Breast epithelium (tissue), 4 donors: ENCODE data around the gene IL1RL2. TPM values are rescaled to one million over a fixed set of nuclear protein-coding genes. Genes with fewer than 3 reads are reported as not detected.

Experiments used
- DNase-seq, 2 donors: peaks; one replicate each; pipeline ENCODE4 v3.0.0-alpha.2; 2019; ENCODE audit warnings: low spot score in 2 of 2
- H3K27ac ChIP-seq, 2 donors: fragments of 200-600 bp; sonication (generic) in 1 of 2; one replicate each; pipeline ENCODE4 v1.5.1; 2016 to 2019; ENCODE audit warnings: mild to moderate bottlenecking in 1 of 2
- H3K27me3 ChIP-seq, 2 donors: fragments of 200-600 bp; sonication (generic) in 1 of 2; one replicate each; pipeline versions ENCODE4 v1.5.1 to v1.6.0; 2017 to 2019; ENCODE audit warnings: control low read depth in 1 of 2, mild to moderate bottlenecking in 1 of 2
- H3K36me3 ChIP-seq: fragments of 200-600 bp; one replicate; pipeline ENCODE4 v1.5.1; 2019
- H3K4me1 ChIP-seq, 2 donors: fragments of 200-600 bp; sonication (generic); one replicate each; pipeline ENCODE4 v1.5.1; 2016 to 2019; ENCODE audit warnings: control low read depth in 1 of 2
- H3K4me3 ChIP-seq, 3 donors: fragments of 200-600 bp; sonication (generic); 1 replicate in 2 of 3; 2 replicates in 1 of 3; pipeline ENCODE4 v1.5.1; 2016 to 2019; ENCODE audit warnings: mild to moderate bottlenecking in 3 of 3, moderate library complexity in 2 of 3
- H3K9me3 ChIP-seq, 2 donors: fragments of 200-600 bp; sonication (generic) in 1 of 2; one replicate each; pipeline ENCODE4 v1.5.1; 2016 to 2019; ENCODE audit warnings: control low read depth in 1 of 2
- POLR2A ChIP-seq: fragments of 450-650 bp; IDR thresholded peaks from one replicate; pipeline ENCODE4 v1.6.1; 2016; ENCODE audit warnings: antibody characterized with exemption, mild to moderate bottlenecking, moderate library complexity
- POLR2AphosphoS5 ChIP-seq, 3 donors: sonication (generic); formaldehyde crosslinking; IDR thresholded peaks; one replicate each; pipeline ENCODE4 v1.6.1; 2017; ENCODE audit warnings: antibody characterized with exemption in 3 of 3
- intact Hi-C: fragments of 100-400 bp; cut with DNase I; formaldehyde crosslinking; loops from one replicate; pipeline ENCODE4 v1.15.1; 2023; ENCODE audit warnings: low total_unique reads
- total RNA-seq, 3 donors: library from RNA; depleted of rRNA; stranded (reverse); fragments of >200 nt; gene quantifications; one replicate each; pipeline ENCODE4 v1.1.0, GENCODE V29; 2016
- TF ChIP-seq, protein P1 (sequence below), 3 donors: fragments of 450-650 bp; IDR thresholded peaks; one replicate each; pipeline ENCODE4 v1.5.1; 2016 to 2017; ENCODE audit warnings: antibody characterized with exemption in 3 of 3, mild to moderate bottlenecking in 3 of 3, moderate library complexity in 3 of 3

IL1RL2 gene
- total RNA-seq, 3 donors from 2014 or later: 1.9 to 5.9 (median 2.3) TPM

DNA sequence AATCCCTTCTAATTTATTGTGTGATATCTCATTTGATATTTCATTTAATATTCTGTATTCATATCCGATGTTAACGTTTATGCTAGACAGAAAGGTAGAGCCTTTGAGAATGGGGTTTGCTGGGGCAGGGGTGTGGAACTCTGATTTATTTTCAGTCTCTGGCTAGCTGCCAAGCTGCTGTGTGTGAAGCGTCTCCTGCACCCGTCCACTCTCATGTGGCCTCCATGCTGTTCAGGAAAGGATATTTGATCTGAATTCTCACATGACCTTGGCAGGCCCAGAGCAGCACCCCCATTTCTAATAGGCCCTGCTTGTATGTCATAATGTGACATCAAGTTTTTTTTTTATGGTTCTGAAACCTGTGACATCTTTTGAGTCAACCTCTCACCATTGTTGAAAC, 42.7 kb upstream of the IL1RL2 start:
- Histone ChIP-seq H3K9me3 (peaks cover 0 to 39% of the 10 kb centered on the region in 2 donors), H3K4me3 (peak overlapping the region; percentile 71 to 94 (median 86)), H3K27me3 (no peaks in the 10 kb centered on the region), H3K36me3 (no peaks in the 10 kb centered on the region), H3K4me1 (no peaks in the 10 kb centered on the region), H3K27ac (peak overlapping the region; percentile 93 to 99)
- DNase-seq: no peak
- TF ChIP-seq POLR2AphosphoS5 (IDR thresholded peaks at IDR 0.05): peak in 1 of 3 donors; percentile 10
- TF ChIP-seq POLR2A: no peak
- intact Hi-C loops: loop anchor here (10.0 kb wide), 1 partner anchor 79 kb away; no protein-coding TSS in a partner anchor

GRCh38 chr2:102145107-102145506, 41.7 kb upstream of the IL1RL2 start:
- Histone ChIP-seq H3K27ac (no peak overlapping the region), H3K36me3 (no peaks in the 10 kb centered on the region), H3K27me3 (no peaks in the 10 kb centered on the region), H3K4me1 (no peaks in the 10 kb centered on the region), H3K9me3 (peaks cover 0 to 39% of the 10 kb centered on the region in 2 donors), H3K4me3 (peak overlapping the region; percentile 71 to 94 (median 86))
- intact Hi-C loops: loop anchor here (10.0 kb wide), 1 partner anchor 80 kb away; no protein-coding TSS in a partner anchor
- TF ChIP-seq POLR2AphosphoS5 (IDR thresholded peaks at IDR 0.05): no peak
- DNase-seq: no peak

DNA sequence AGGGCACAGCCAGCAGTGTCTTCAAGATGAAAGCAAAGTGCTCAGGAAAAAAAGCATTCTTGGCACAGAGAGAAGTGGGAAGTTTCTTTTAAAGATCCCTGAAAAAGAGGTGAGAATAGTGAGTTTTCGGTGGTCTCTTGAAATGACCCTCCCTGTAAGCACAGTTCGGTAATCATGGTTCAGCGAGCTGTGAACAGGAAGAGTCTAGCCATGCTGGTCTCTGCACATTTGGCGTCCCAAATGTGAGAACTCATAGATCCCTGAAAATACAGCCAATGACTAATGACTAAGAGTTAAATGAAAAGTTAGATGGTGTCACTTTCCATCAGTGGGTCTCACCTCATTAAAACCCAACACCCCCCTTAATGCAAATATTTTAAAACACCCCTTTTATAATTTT, 40.9 kb upstream of the IL1RL2 start:
- intact Hi-C loops: loop anchor here (10.0 kb wide), 1 partner anchor 81 kb away; no protein-coding TSS in a partner anchor
- TF ChIP-seq POLR2AphosphoS5 (IDR thresholded peaks at IDR 0.05) (no peak), POLR2A (no peak)
- TF ChIP-seq, protein P1, sequence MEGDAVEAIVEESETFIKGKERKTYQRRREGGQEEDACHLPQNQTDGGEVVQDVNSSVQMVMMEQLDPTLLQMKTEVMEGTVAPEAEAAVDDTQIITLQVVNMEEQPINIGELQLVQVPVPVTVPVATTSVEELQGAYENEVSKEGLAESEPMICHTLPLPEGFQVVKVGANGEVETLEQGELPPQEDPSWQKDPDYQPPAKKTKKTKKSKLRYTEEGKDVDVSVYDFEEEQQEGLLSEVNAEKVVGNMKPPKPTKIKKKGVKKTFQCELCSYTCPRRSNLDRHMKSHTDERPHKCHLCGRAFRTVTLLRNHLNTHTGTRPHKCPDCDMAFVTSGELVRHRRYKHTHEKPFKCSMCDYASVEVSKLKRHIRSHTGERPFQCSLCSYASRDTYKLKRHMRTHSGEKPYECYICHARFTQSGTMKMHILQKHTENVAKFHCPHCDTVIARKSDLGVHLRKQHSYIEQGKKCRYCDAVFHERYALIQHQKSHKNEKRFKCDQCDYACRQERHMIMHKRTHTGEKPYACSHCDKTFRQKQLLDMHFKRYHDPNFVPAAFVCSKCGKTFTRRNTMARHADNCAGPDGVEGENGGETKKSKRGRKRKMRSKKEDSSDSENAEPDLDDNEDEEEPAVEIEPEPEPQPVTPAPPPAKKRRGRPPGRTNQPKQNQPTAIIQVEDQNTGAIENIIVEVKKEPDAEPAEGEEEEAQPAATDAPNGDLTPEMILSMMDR (IDR thresholded peaks at IDR 0.05): no peak

DNA sequence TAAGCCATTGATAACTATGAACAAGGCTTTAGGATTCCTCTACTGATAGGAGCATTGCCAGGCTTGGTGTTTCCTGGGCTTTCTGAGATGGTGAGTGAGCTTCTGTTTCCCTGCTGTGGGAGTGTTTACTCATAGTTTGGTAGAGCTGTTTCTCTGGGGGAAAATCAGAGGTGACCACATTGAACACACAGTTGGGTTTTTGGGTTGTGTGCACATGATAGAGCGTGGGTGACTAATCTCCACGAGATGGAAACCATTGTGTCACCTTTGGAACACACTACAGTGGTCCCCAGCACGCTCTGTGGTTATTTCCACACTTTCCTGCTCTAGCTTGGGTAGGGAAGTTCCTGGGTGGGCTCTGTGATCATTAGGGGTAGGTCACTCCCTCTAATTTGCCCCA, 38.9 kb upstream of the IL1RL2 start:
- Histone ChIP-seq H3K27ac (peak overlapping the region; percentile 52 to 65), H3K27me3 (no peaks in the 10 kb centered on the region), H3K9me3 (peaks cover 0 to 39% of the 10 kb centered on the region in 2 donors), H3K4me3 (peak overlapping the region in 1 of 3 donors; percentile 2), H3K36me3 (no peaks in the 10 kb centered on the region), H3K4me1 (no peaks in the 10 kb centered on the region)
- peak in 1 of 3 donors; percentile 89 for TF ChIP-seq POLR2AphosphoS5 (IDR thresholded peaks at IDR 0.05)
- no peak for TF ChIP-seq POLR2A
- DNase-seq: no peak
- intact Hi-C loops: loop anchor here (10.0 kb wide), 1 partner anchor 83 kb away; no protein-coding TSS in a partner anchor

More for the DNA sequence above, 40.9 kb upstream of the IL1RL2 start:
- Histone ChIP-seq H3K4me3 (peak overlapping the region in 1 of 3 donors; percentile 86), H3K27ac (no peak overlapping the region), H3K4me1 (no peaks in the 10 kb centered on the region), H3K9me3 (peaks cover 0 to 39% of the 10 kb centered on the region in 2 donors), H3K36me3 (no peaks in the 10 kb centered on the region), H3K27me3 (no peaks in the 10 kb centered on the region)
- DNase-seq: no peak

GRCh38 chr2:102149243-102149642, 37.6 kb upstream of the IL1RL2 start:
- Histone ChIP-seq H3K27me3 (no peaks in the 10 kb centered on the region), H3K27ac (peak overlapping the region; percentile 17 to 65), H3K4me1 (no peaks in the 10 kb centered on the region), H3K9me3 (peaks cover 0 to 39% of the 10 kb centered on the region in 2 donors), H3K4me3 (no peak overlapping the region), H3K36me3 (no peaks in the 10 kb centered on the region)
- intact Hi-C loops: loop anchor here (10.0 kb wide), 1 partner anchor 84 kb away; no protein-coding TSS in a partner anchor
- no peak for DNase-seq
- TF ChIP-seq, protein P1 (IDR thresholded peaks at IDR 0.05): no peak
- TF ChIP-seq POLR2AphosphoS5 (IDR thresholded peaks at IDR 0.05): no peak
- no peak for TF ChIP-seq POLR2A

GRCh38 chr2:102149644-102150455, 37.0 kb upstream of the IL1RL2 start:
- no peaks in the 10 kb centered on the region for H3K36me3 ChIP-seq
- H3K4me3 ChIP-seq: no peak overlapping the region
- TF ChIP-seq POLR2AphosphoS5 (IDR thresholded peaks at IDR 0.05) (no peak), POLR2A (no peak)
- TF ChIP-seq, protein P1 (IDR thresholded peaks at IDR 0.05): no peak
- H3K4me1 ChIP-seq: no peaks in the 10 kb centered on the region
- no peak for DNase-seq
- intact Hi-C loops: loop anchor here (10.0 kb wide), 1 partner anchor 85 kb away; no protein-coding TSS in a partner anchor
- no peaks in the 10 kb centered on the region for H3K27me3 ChIP-seq
- peaks cover 0 to 37% of the 10 kb centered on the region in 2 donors for H3K9me3 ChIP-seq
- peak overlapping the region; percentile 17 to 65 for H3K27ac ChIP-seq
